ENCODE results near the gene ARHGEF26.

Gene ARHGEF26, protein sequence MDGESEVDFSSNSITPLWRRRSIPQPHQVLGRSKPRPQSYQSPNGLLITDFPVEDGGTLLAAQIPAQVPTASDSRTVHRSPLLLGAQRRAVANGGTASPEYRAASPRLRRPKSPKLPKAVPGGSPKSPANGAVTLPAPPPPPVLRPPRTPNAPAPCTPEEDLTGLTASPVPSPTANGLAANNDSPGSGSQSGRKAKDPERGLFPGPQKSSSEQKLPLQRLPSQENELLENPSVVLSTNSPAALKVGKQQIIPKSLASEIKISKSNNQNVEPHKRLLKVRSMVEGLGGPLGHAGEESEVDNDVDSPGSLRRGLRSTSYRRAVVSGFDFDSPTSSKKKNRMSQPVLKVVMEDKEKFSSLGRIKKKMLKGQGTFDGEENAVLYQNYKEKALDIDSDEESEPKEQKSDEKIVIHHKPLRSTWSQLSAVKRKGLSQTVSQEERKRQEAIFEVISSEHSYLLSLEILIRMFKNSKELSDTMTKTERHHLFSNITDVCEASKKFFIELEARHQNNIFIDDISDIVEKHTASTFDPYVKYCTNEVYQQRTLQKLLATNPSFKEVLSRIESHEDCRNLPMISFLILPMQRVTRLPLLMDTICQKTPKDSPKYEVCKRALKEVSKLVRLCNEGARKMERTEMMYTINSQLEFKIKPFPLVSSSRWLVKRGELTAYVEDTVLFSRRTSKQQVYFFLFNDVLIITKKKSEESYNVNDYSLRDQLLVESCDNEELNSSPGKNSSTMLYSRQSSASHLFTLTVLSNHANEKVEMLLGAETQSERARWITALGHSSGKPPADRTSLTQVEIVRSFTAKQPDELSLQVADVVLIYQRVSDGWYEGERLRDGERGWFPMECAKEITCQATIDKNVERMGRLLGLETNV

DNA sequence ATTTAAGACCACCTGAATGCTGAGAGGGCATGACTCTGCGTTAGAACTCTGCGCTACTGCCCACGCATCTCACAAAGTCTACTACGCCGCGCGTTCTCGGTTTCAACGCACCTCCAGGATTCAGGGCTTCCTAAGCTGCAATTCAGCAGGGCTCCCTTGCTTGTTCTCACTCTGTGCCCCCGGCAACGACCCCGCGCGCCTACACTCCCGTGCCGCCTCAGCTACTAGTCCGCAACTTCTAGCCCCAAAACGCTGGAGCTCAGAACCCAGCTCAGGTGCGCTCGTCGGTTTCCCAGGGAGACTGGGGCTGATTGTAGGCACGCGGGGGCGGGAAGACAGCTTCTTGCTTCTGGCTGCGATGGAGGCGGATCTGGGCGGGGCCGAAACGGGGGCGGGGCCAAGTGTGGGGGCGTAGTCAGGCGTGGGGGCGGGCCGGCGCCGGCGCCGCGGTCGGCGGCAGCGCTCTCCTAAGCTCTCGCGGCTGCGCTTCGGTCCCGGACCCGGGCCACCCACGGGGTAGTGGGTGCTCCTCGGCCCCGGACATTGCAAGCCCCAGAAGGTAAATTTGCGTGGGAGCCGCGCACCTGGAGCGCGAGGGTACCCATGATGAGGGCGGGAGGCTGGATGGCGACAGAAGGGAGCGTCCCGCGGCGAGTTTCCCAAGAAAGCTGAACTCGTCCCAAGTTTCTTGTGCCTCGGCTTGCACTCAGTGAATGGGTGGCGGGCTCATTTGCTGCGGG, at the start of gene ARHGEF26:
Gene ARHGEF26, plus strand, starts transcription at position 430 of the 740 bp plus-strand sequence. CDS start 603 bp downstream, outside the sequence.
- Mint-ChIP-seq H3K36me3 (ENCODE audit: low read depth) (no peaks in the 10 kb centered on the region), H3K9me3 (no peaks in the 10 kb centered on the region), H3K4me3 (peak within 1 kb of the TSS; percentile 85 to 97 (median 92)), H3K4me1 (peaks cover 21% of the 10 kb centered on the region), H3K27me3 (ENCODE audit: low read depth) (peaks cover 21% of the 10 kb centered on the region), H3K27ac (peak within 1 kb of the TSS; percentile 9 to 48 (median 43))
- TF ChIP-seq, protein P1, sequence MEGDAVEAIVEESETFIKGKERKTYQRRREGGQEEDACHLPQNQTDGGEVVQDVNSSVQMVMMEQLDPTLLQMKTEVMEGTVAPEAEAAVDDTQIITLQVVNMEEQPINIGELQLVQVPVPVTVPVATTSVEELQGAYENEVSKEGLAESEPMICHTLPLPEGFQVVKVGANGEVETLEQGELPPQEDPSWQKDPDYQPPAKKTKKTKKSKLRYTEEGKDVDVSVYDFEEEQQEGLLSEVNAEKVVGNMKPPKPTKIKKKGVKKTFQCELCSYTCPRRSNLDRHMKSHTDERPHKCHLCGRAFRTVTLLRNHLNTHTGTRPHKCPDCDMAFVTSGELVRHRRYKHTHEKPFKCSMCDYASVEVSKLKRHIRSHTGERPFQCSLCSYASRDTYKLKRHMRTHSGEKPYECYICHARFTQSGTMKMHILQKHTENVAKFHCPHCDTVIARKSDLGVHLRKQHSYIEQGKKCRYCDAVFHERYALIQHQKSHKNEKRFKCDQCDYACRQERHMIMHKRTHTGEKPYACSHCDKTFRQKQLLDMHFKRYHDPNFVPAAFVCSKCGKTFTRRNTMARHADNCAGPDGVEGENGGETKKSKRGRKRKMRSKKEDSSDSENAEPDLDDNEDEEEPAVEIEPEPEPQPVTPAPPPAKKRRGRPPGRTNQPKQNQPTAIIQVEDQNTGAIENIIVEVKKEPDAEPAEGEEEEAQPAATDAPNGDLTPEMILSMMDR (IDR thresholded peaks at IDR 0.05; ENCODE audit: unreplicated experiment in 3 of 3): no peak

DNA sequence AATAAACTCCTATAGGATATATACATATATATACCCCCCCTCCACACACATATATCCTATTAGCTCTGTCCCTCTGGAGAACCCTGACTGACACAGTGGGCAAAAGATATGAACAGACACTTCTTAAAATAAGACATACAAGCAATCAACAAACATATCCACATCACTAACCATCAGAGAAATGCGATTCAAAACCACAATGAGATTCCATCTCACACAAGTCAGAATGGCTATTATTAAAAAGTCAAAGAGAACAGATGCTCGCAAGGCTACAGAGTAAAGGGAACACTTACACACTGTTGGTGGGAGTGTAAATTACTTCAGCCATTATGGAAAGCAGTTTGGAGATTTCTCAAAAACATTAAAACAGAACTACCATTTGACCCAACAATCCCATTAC, 46.2 kb upstream of the ARHGEF26 start:
- Mint-ChIP-seq H3K36me3 (ENCODE audit: low read depth) (no peaks in the 10 kb centered on the region), H3K4me3 (no peak overlapping the region), H3K27ac (no peak overlapping the region), H3K9me3 (peaks cover 10% of the 10 kb centered on the region), H3K27me3 (ENCODE audit: low read depth) (no peaks in the 10 kb centered on the region), H3K4me1 (no peaks in the 10 kb centered on the region)
- TF ChIP-seq, protein P1 (IDR thresholded peaks at IDR 0.05; ENCODE audit: unreplicated experiment in 3 of 3): no peak

DNA sequence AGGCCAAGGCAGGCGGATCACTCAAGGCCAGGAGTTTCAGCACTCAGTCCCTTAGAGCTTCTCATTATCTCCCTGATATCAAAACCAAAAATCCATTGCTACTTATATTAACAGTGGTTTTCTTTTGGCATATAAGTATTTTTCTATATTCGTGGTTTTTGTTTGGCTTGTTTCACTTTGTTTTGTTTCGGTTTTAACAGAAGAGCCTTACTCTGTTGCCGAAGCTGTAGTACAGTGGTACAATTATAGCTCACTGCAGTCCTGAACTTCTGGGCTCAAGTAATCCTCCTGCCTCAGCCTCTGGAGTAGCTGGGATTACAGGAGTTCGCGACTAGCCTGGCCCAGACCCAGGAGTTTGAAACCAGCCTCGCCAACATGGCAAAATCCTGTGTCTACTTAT, 42.5 kb upstream of the ARHGEF26 start:
- H3K36me3 Mint-ChIP-seq (ENCODE audit: low read depth): no peaks in the 10 kb centered on the region
- peaks cover 10% of the 10 kb centered on the region for H3K9me3 Mint-ChIP-seq
- H3K27me3 Mint-ChIP-seq (ENCODE audit: low read depth): no peaks in the 10 kb centered on the region
- H3K27ac Mint-ChIP-seq: no peak overlapping the region
- TF ChIP-seq, protein P1 (IDR thresholded peaks at IDR 0.05; ENCODE audit: unreplicated experiment in 3 of 3): no peak
- no peaks in the 10 kb centered on the region for H3K4me1 Mint-ChIP-seq
- no peak overlapping the region for H3K4me3 Mint-ChIP-seq

DNA sequence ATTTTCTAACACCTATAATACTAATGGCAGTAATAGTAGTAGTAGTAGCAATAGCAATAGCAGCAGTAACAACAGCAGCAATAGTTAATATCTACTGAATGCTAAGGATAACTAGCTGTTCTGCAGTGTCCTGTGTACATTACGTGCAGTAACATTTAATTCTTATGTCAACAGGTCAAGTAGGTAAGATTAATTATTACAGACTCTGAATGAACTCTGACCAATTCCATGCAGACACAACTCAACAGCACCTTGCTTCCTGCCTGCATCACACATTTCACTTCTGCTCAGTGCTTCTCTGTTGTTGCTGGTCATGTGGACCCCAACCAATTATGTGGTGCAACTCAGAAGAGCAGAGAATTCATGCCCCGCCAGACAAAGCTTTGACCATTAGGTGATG, 39.9 kb upstream of the ARHGEF26 start:
- TF ChIP-seq, protein P1 (IDR thresholded peaks at IDR 0.05; ENCODE audit: unreplicated experiment in 3 of 3): no peak
- Mint-ChIP-seq H3K4me3 (no peak overlapping the region), H3K4me1 (no peaks in the 10 kb centered on the region), H3K36me3 (ENCODE audit: low read depth) (no peaks in the 10 kb centered on the region), H3K9me3 (peaks cover 4% of the 10 kb centered on the region), H3K27me3 (ENCODE audit: low read depth) (no peaks in the 10 kb centered on the region), H3K27ac (no peak overlapping the region)

DNA sequence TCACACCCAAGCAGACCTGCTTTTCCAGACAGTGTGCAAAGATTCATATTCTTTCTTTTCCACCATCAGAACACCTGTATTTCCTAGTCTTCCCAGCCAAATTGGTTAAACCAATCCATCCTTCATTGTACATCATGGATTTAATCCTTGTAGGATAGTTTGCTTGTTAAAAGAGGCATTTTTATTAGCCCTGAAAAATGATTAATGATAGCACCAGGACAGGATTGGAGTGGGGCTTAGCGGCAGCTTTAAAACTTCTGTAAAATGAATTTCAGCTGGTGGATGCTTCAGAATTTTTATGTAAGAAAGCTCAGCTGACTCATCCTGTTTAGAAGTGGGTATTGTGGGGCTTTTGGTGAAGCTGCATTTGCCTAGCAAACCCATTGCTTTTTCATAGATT, 36.1 kb upstream of the ARHGEF26 start:
- Mint-ChIP-seq H3K27me3 (ENCODE audit: low read depth) (peaks cover 3% of the 10 kb centered on the region), H3K27ac (no peak overlapping the region), H3K4me3 (no peak overlapping the region), H3K4me1 (no peaks in the 10 kb centered on the region), H3K36me3 (ENCODE audit: low read depth) (no peaks in the 10 kb centered on the region), H3K9me3 (peaks cover 4% of the 10 kb centered on the region)
- TF ChIP-seq, protein P1 (IDR thresholded peaks at IDR 0.05; ENCODE audit: unreplicated experiment in 3 of 3): no peak
